HEK293T (cell line): ENCODE measurements around the gene MYADML2.

Experiments
- L3MBTL2 ChIP-seq: fragments of 450-650 bp; conservative IDR thresholded peaks from 2 replicates; pipeline ENCODE4 v1.6.1; 2016; ENCODE audit warnings: mild to moderate bottlenecking
- SP1 ChIP-seq: fragments of 450-650 bp; IDR thresholded peaks from 2 replicates; pipeline ENCODE4 v1.6.1; 2017

GRCh38 chr17:81928544-81929252 lies 18.3 kb downstream of the MYADML2 start:
- TF ChIP-seq SP1 (no peak), L3MBTL2 (0 out of 2 replicates have a peak, but pooled peaks have one; percentile 6)
